ENCODE data around the gene ERBIN. TPM values are rescaled to one million over a fixed set of nuclear protein-coding genes. Genes with fewer than 3 reads are reported as not detected.

Gene ERBIN
- total and polyA plus RNA-seq, 2 of the 8 experiments (the other 6 are each of a cell fraction or from before 2014, with no cell fraction given) = 7.7 to 33.2 TPM

DNA sequence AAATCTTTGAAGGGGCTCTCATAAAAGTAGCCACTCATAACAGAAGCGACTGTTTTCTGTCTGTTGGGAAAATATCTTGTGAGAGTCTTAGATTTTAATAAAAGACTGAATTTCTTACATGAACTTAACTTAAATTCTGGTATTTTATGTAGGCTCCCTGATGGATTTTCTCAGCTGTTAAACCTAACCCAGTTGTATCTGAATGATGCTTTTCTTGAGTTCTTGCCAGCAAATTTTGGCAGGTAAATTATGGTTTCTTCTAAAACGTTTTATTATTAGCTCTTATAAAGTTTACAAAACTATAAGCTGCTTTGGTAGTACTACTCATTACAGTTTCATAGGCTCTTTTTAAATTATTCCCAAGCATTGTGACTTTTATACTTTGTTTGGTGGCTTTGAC lies 87.0 kb downstream of the ERBIN start (continued):
- TF ChIP-seq CHD7 (IDR thresholded peaks at IDR 0.05; ENCODE audit: insufficient replicate concordance, low read length) (no peak), CBX5 (IDR thresholded peaks at IDR 0.05; ENCODE audit: low read depth, low read length) (no peak), CBX8 (IDR thresholded peaks at IDR 0.05; ENCODE audit: borderline replicate concordance, low read depth, low read length) (no peak), RNF2 (IDR thresholded peaks at IDR 0.05; ENCODE audit: borderline replicate concordance, low read depth, low read length, missing control alignments, poor library complexity, severe bottlenecking) (no peak), RFX5 (IDR thresholded peaks at IDR 0.05; ENCODE audit: borderline replicate concordance, low read depth, low read length) (no peak), PHF8 (conservative IDR thresholded peaks at IDR 0.05; ENCODE audit: low read depth, low read length) (no peak), EP300 (IDR thresholded peaks at IDR 0.05; ENCODE audit: borderline replicate concordance in 1 of 2, low read depth in 2 of 2, low read length in 2 of 2) (no peak), BRCA1 (IDR thresholded peaks at IDR 0.05; ENCODE audit: low read depth, low read length) (no peak), BACH1 (IDR thresholded peaks at IDR 0.05; ENCODE audit: low read length) (no peak), NRF1 (IDR thresholded peaks at IDR 0.05; ENCODE audit: low read depth, low read length) (no peak), JUND (IDR thresholded peaks at IDR 0.05; ENCODE audit: low read length) (no peak), TCF12 (IDR thresholded peaks at IDR 0.05; ENCODE audit: low read depth, low read length) (no peak)
